Duodenal mucosa (tissue), 2 donors: ENCODE data around the gene ZNF346.

ENCODE experiments used
- H3K27ac ChIP-seq: one replicate; pipeline ENCODE4 v1.7.0; 2013; ENCODE audit warnings: low read depth, low read length
- H3K27me3 ChIP-seq, 2 donors: one replicate each; pipeline ENCODE4 v1.7.0; 2013; ENCODE audit warnings: low read length in 2 of 2, control low read depth in 1 of 2; ENCODE audit not compliant: insufficient read depth in 2 of 2, control insufficient read depth in 1 of 2
- H3K36me3 ChIP-seq, 2 donors: one replicate each; pipeline ENCODE4 v1.7.0; 2013; ENCODE audit warnings: low read length in 2 of 2, control low read depth in 1 of 2; ENCODE audit not compliant: insufficient read depth in 2 of 2, control insufficient read depth in 1 of 2
- H3K4me1 ChIP-seq, 2 donors: one replicate each; pipeline ENCODE4 v1.7.0; 2013; ENCODE audit warnings: low read length in 2 of 2, control low read depth in 1 of 2; ENCODE audit not compliant: insufficient read depth in 2 of 2, control insufficient read depth in 1 of 2
- H3K4me3 ChIP-seq, 2 donors: one replicate each; pipeline ENCODE4 v1.7.0; 2013; ENCODE audit warnings: low read length in 2 of 2, low read depth in 1 of 2
- H3K9ac ChIP-seq, 2 donors: one replicate each; pipeline ENCODE4 v1.7.0; 2013; ENCODE audit warnings: low read length in 2 of 2, low read depth in 1 of 2
- H3K9me3 ChIP-seq, 2 donors: one replicate each; pipeline ENCODE4 v1.7.0; 2013; ENCODE audit warnings: low read length in 2 of 2, control low read depth in 1 of 2; ENCODE audit not compliant: control insufficient read depth in 1 of 2

Gene ZNF346

GRCh38 chr5:177029498-177029897, 7.0 kb downstream of the ZNF346 start:
- H3K9me3 ChIP-seq: no peaks in the 10 kb centered on the region
- no peak overlapping the region for H3K27ac ChIP-seq
- no peaks in the 10 kb centered on the region for H3K27me3 ChIP-seq
- H3K4me3 ChIP-seq: no peak overlapping the region
- no peak overlapping the region for H3K9ac ChIP-seq
- no peaks in the 10 kb centered on the region for H3K4me1 ChIP-seq
- H3K36me3 ChIP-seq: peaks cover 0 to 3% of the 10 kb centered on the region in 2 donors

GRCh38 chr5:177035976-177036375, 13.5 kb downstream of the ZNF346 start:
- Histone ChIP-seq H3K27me3 (no peaks in the 10 kb centered on the region), H3K4me1 (peaks cover 0 to 4% of the 10 kb centered on the region in 2 donors), H3K9me3 (no peaks in the 10 kb centered on the region), H3K4me3 (no peak overlapping the region), H3K27ac (no peak overlapping the region), H3K9ac (no peak overlapping the region), H3K36me3 (peaks cover under 1 to 8% of the 10 kb centered on the region in 2 donors)

- no peak overlapping the region for H3K9ac ChIP-seq
- peaks cover 4 to 12% of the 10 kb centered on the region in 2 donors for H3K36me3 ChIP-seq
- H3K27me3 ChIP-seq: no peaks in the 10 kb centered on the region
- no peak overlapping the region for H3K4me3 ChIP-seq
- peaks cover 0 to 4% of the 10 kb centered on the region in 2 donors for H3K4me1 ChIP-seq
- no peak overlapping the region for H3K27ac ChIP-seq
- no peaks in the 10 kb centered on the region for H3K9me3 ChIP-seq
Observed at GRCh38 chr5:177036443-177036842, 13.9 kb downstream of the ZNF346 start.

GRCh38 chr5:177036921-177037320, 14.4 kb downstream of the ZNF346 start:
- peaks cover 0 to 4% of the 10 kb centered on the region in 2 donors for H3K4me1 ChIP-seq
- H3K27me3 ChIP-seq: no peaks in the 10 kb centered on the region
- H3K9me3 ChIP-seq: no peaks in the 10 kb centered on the region
- H3K27ac ChIP-seq: no peak overlapping the region
- no peak overlapping the region for H3K4me3 ChIP-seq
- H3K9ac ChIP-seq: no peak overlapping the region
- peaks cover 7 to 17% of the 10 kb centered on the region in 2 donors for H3K36me3 ChIP-seq

GRCh38 chr5:177040814-177041420, 18.4 kb downstream of the ZNF346 start:
- no peaks in the 10 kb centered on the region for H3K9me3 ChIP-seq
- H3K36me3 ChIP-seq: peaks cover 11 to 34% of the 10 kb centered on the region in 2 donors
- no peak overlapping the region for H3K9ac ChIP-seq
- no peak overlapping the region for H3K4me3 ChIP-seq
- H3K27ac ChIP-seq: no peak overlapping the region
- no peaks in the 10 kb centered on the region for H3K27me3 ChIP-seq
- H3K4me1 ChIP-seq: peaks cover 13 to 16% of the 10 kb centered on the region in 2 donors

- Histone ChIP-seq H3K4me3 (no peak overlapping the region), H3K27ac (no peak overlapping the region)
Observed at GRCh38 chr5:177041936-177042335, 19.4 kb downstream of the ZNF346 start.

GRCh38 chr5:177043114-177043513, 20.6 kb downstream of the ZNF346 start:
- Histone ChIP-seq H3K9ac (no peak overlapping the region), H3K4me3 (no peak overlapping the region), H3K27ac (no peak overlapping the region), H3K27me3 (no peaks in the 10 kb centered on the region), H3K4me1 (peaks cover 12 to 13% of the 10 kb centered on the region in 2 donors), H3K36me3 (peaks cover 11 to 29% of the 10 kb centered on the region in 2 donors), H3K9me3 (no peaks in the 10 kb centered on the region)

More at GRCh38 chr5:177041936-177042335, 19.4 kb downstream of the ZNF346 start:
- H3K9ac ChIP-seq: no peak overlapping the region
- H3K4me1 ChIP-seq: peaks cover 12 to 13% of the 10 kb centered on the region in 2 donors
- H3K27me3 ChIP-seq: no peaks in the 10 kb centered on the region
- H3K36me3 ChIP-seq: peaks cover 11 to 29% of the 10 kb centered on the region in 2 donors
- no peaks in the 10 kb centered on the region for H3K9me3 ChIP-seq

- peaks cover 11 to 29% of the 10 kb centered on the region in 2 donors for H3K36me3 ChIP-seq
- no peak overlapping the region for H3K4me3 ChIP-seq
- H3K27me3 ChIP-seq: no peaks in the 10 kb centered on the region
- H3K4me1 ChIP-seq: peaks cover 12 to 13% of the 10 kb centered on the region in 2 donors
- no peak overlapping the region for H3K9ac ChIP-seq
- H3K9me3 ChIP-seq: no peaks in the 10 kb centered on the region
- no peak overlapping the region for H3K27ac ChIP-seq
Observed at GRCh38 chr5:177043958-177044357, 21.5 kb downstream of the ZNF346 start.

GRCh38 chr5:177044641-177045040, 22.1 kb downstream of the ZNF346 start:
- no peaks in the 10 kb centered on the region for H3K9me3 ChIP-seq
- H3K4me1 ChIP-seq: peaks cover 12 to 13% of the 10 kb centered on the region in 2 donors
- H3K27ac ChIP-seq: peak overlapping the region; percentile 30
- H3K27me3 ChIP-seq: no peaks in the 10 kb centered on the region
- H3K4me3 ChIP-seq: no peak overlapping the region
- peaks cover 11 to 35% of the 10 kb centered on the region in 2 donors for H3K36me3 ChIP-seq
- H3K9ac ChIP-seq: peak overlapping the region in 1 of 2 donors; percentile 18

GRCh38 chr5:177045631-177046030, 23.1 kb downstream of the ZNF346 start:
- H3K36me3 ChIP-seq: peaks cover 11 to 41% of the 10 kb centered on the region in 2 donors
- H3K4me3 ChIP-seq: no peak overlapping the region
- H3K9me3 ChIP-seq: no peaks in the 10 kb centered on the region
- H3K9ac ChIP-seq: no peak overlapping the region
- H3K4me1 ChIP-seq: peaks cover 12 to 13% of the 10 kb centered on the region in 2 donors
- H3K27me3 ChIP-seq: no peaks in the 10 kb centered on the region
- no peak overlapping the region for H3K27ac ChIP-seq
